Astrocyte of the cerebellum (primary cell): Measurements from ENCODE around the gene FITM1.

Source experiments
- DNase-seq: peaks from one replicate; pipeline ENCODE4 v3.0.0-alpha.2; 2011; ENCODE audit warnings: low read depth
- H3K4me3 ChIP-seq: 2 replicates; pipeline ENCODE4 v1.5.1; 2011; ENCODE audit warnings: mild to moderate bottlenecking, low read depth, low read length, moderate library complexity
- in situ Hi-C: cut with HindIII; loops from 2 replicates; pipeline ENCODE4 v1.10.0; 2017; ENCODE audit warnings: low sequenced_read_pairs
- TF ChIP-seq, protein P1 (sequence below): IDR thresholded peaks from 2 replicates; pipeline ENCODE4 v1.5.1; 2012; ENCODE audit warnings: low read length, low read depth, moderate library complexity, mild to moderate bottlenecking; ENCODE audit errors: missing control alignments

FITM1 gene

DNA sequence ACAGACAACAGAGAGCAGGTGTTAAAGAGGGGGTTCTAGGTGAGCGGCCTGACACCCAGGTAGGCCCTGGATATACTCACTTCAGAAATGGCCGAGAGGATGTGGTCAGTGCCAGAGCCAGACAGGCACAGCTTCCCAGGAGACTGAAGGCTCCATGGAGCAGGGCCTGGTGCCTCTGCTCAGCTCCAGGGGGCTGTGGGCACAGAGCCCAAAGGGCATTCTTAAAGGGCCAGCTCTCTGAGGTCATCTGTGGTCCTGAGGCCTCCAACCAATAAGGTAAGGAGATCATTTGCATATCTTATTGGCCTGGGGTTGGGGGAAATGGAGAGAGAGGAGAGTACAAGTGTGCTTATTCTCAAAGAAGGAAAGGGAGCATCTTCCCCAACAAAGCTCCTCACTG lies 46.0 kb upstream of the FITM1 start:
- TF ChIP-seq, protein P1, sequence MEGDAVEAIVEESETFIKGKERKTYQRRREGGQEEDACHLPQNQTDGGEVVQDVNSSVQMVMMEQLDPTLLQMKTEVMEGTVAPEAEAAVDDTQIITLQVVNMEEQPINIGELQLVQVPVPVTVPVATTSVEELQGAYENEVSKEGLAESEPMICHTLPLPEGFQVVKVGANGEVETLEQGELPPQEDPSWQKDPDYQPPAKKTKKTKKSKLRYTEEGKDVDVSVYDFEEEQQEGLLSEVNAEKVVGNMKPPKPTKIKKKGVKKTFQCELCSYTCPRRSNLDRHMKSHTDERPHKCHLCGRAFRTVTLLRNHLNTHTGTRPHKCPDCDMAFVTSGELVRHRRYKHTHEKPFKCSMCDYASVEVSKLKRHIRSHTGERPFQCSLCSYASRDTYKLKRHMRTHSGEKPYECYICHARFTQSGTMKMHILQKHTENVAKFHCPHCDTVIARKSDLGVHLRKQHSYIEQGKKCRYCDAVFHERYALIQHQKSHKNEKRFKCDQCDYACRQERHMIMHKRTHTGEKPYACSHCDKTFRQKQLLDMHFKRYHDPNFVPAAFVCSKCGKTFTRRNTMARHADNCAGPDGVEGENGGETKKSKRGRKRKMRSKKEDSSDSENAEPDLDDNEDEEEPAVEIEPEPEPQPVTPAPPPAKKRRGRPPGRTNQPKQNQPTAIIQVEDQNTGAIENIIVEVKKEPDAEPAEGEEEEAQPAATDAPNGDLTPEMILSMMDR, result no peak
- no peak for DNase-seq
- in situ Hi-C loops, result no loop called here
- H3K4me3 ChIP-seq, result no peak overlapping the region

DNA sequence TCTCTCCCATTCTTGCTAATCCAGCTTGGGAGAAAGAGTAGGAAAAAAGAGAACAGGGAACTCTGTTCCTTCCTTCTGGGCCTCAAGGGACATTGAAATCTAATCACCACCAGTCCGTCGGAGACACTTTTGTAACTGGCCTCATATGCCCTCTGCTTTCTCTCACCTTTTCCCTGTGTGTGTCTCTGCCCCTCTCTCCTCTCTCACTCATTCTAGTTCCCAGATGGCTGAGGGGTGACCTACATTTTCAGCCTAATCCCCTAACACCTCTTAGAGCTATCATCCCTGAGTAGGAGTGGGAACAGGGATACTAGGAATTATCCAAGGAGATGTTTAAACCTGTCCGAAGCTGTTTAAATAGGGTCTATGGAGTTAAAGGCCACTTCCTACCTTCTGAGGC lies 45.2 kb upstream of the FITM1 start:
- TF ChIP-seq, protein P1, result no peak
- in situ Hi-C loops, result no loop called here
- no peak for DNase-seq
- H3K4me3 ChIP-seq, result no peak overlapping the region

DNA sequence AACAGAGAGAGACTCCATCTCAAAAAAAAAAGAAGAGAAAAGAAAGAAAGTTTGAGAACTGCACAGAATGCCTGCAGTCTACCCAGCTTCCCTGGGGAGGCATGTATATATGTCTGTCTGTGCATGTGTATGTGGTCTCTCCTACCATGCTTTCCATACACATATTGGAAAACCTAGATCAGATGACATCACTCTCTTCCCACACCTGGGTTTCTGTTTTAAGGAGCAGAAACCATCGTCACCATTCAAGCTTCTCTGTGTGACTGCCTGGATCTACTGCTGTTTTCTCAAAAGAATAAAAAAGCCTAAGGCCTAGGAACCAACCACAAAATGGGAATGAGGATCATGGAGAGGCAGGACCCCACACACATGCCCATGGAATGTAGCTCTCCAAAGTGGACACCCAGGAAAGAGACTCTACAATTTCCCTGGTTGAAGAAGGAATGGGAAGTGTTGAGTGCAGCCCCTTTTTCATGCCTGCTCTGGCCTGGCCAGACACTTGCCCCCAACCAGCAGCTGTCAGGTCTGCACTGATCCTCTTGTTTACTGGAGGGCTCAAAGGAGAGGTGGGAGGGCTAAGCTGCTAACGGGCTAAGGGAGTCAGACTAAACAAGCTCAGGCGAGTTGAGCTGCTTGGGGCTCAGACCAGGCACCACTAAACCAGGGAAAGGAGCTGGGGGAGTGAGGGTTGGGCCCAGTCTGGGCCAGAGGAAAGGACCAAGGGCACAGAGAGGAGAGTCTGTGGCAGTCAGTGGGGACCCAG lies 44.1 kb upstream of the FITM1 start:
- no peak overlapping the region for H3K4me3 ChIP-seq
- TF ChIP-seq, protein P1, result no peak
- DNase-seq, result no peak
- in situ Hi-C loops, result no loop called here

DNA sequence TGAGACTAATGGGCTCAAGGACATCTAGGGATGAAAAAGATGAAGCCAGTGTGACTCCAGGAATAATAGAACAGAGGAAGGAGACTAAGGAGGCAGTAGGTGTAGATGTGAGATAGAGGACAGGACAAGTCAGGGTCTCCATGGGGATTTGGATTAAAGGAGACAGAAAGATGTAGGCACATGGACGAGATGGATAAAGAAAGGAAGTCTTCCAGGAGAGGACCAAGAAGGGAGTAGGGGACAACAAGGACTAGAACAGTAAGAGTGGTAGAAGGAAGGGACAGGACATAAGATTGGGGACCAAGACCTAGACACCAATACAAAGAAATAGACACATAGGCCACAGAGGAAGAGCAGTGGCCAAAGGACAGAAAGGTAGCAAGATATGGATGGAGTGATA lies 43.5 kb upstream of the FITM1 start:
- H3K4me3 ChIP-seq, result no peak overlapping the region
- in situ Hi-C loops, result no loop called here
- no peak for DNase-seq
- TF ChIP-seq, protein P1, result no peak

DNA sequence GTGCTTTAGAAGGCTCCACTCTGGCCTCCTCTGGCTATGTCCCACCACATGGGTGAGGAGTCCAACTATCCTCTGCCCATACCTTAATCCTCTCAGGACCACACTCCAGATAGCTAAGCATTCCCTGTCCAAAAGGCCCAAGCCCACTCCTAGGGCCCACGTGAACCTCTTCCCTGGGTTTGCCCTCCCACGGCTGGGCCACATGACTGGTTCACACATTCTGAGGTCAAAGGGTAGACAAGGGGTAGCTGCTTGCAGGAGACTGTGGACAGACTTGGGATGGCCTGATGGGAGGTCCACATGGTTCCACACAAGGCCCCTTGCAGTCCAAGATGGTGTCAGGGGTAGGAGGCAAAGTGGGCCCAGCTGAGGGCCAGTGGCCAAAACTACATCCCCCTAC lies 42.4 kb upstream of the FITM1 start:
- TF ChIP-seq, protein P1, result no peak
- in situ Hi-C loops, result no loop called here
- no peak overlapping the region for H3K4me3 ChIP-seq
- no peak for DNase-seq

DNA sequence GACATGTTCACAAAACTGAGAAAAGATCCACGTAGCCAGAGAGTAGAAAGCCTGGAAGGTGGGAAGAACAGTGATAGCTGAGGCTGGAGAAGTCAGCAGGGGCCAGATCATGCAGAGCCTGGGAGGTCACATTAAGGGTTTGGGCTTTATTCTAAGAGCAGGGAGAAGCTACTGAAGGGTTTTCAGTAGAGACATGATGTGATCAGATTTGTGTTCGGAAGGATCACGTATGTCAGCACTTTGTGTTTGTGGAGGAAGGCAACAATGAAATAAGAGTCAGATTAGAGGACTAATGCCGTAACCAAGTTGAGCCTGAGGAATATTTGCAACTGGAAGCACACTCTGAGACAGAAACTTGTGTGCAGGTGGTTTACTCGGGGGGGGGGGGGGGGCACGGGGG lies 40.6 kb upstream of the FITM1 start:
- in situ Hi-C loops, result no loop called here
- no peak for DNase-seq
- no peak overlapping the region for H3K4me3 ChIP-seq
- TF ChIP-seq, protein P1, result no peak
